Measurements from ENCODE around the gene DGLUCY. TPM values are rescaled to one million over a fixed set of nuclear protein-coding genes. Genes with fewer than 3 reads are reported as not detected.

DGLUCY gene
- total RNA-seq, 1 donor, result 39.7 TPM

DNA sequence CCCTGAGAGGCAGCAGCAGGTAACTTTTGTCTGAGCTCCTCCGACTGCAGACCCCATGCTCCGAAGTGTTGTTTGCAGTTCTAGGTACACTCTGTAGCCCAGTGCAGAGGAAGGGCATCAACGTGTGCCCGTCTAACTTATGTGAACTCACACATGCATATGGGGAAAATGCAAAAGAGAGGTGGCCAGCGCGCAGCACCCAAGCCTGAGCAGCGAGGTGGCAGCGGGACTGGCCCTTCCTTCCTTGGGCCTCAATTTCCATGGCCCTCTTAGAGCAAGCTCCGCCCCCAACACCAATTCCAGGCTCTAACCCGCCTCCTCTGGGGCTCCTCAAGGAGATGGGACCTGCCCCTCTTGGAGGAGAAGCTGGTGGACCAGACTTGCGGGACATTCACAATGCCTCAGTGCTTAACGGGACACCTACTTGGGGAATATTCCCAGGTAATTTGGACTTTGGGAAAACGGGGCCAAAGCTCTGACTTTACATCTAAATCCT lies 102.9 kb downstream of the DGLUCY start:
- TF ChIP-seq CTCF (IDR thresholded peaks at IDR 0.05; ENCODE audit: insufficient read depth, low read depth, low read length), result no peak
- H3K4me3 ChIP-seq (ENCODE audit: low read depth, low read length), result no peak overlapping the region
- DNase-seq (ENCODE audit: low read depth), result no peak

GRCh38 chr14:91218014-91218413 lies 104.1 kb downstream of the DGLUCY start:
- TF ChIP-seq CTCF (IDR thresholded peaks at IDR 0.05; ENCODE audit: insufficient read depth, low read depth, low read length), result no peak
- H3K4me3 ChIP-seq (ENCODE audit: low read depth, low read length), result no peak overlapping the region
- DNase-seq (ENCODE audit: low read depth), result no peak

GRCh38 chr14:91219517-91220389 lies 105.9 kb downstream of the DGLUCY start:
- no peak for DNase-seq (ENCODE audit: low read depth)
- H3K4me3 ChIP-seq (ENCODE audit: low read depth, low read length), result no peak overlapping the region
- no peak for TF ChIP-seq CTCF (IDR thresholded peaks at IDR 0.05; ENCODE audit: insufficient read depth, low read depth, low read length)

DNA sequence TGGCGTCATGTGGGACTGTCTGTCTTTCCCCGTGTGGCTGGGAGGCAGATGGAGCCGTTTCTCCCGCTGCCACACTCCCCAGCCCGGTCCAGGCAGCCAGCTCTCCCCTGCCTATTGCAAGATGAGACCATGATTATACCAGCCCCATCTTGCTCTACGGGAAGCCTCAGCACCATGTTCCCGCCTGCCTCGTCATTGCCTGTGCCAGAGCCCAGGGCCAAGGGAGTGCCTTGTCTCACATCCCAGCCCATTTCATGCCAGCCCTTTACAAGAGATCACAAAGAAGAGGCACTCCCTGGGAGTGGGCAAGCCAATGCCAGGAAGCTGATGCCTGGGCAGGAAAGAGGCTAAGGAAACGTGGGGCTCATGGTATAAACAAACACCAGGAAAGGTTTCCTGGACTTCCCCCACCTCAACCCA lies 106.7 kb downstream of the DGLUCY start:
- DNase-seq (ENCODE audit: low read depth), result no peak
- H3K4me3 ChIP-seq (ENCODE audit: low read depth, low read length), result no peak overlapping the region
- TF ChIP-seq CTCF (IDR thresholded peaks at IDR 0.05; ENCODE audit: insufficient read depth, low read depth, low read length), result no peak

DNA sequence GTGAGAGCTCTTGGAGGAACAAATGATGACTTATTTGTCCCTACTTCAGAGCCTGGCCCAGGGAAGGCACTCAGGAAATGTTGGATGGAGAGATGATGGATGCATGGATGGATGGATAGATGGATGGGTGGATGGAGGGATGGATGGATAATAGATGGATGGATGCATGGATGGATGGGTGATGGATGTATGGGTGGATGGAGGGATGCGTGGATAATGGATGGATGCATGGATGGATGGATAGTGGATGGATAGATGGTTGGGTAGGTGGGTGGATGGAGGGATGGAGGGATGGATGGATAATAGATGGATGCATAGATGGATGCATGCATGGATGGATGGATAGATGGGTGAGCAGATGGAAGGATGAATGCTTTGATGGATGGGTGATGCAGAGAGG lies 107.4 kb downstream of the DGLUCY start:
- TF ChIP-seq CTCF (IDR thresholded peaks at IDR 0.05; ENCODE audit: insufficient read depth, low read depth, low read length), result no peak
- H3K4me3 ChIP-seq (ENCODE audit: low read depth, low read length), result no peak overlapping the region
- no peak for DNase-seq (ENCODE audit: low read depth)

GRCh38 chr14:91223028-91223783 lies 109.3 kb downstream of the DGLUCY start:
- no peak for TF ChIP-seq CTCF (IDR thresholded peaks at IDR 0.05; ENCODE audit: insufficient read depth, low read depth, low read length)
- H3K4me3 ChIP-seq (ENCODE audit: low read depth, low read length), result no peak overlapping the region
- DNase-seq (ENCODE audit: low read depth), result no peak
